Measurements from ENCODE around the gene TMEM238. TPM values are rescaled to one million over a fixed set of nuclear protein-coding genes. Genes with fewer than 3 reads are reported as not detected.
"Not testable (repeated sequence)": the region's sequence is repeated elsewhere in the genome, so short reads cannot be mapped to it uniquely, and the experiment has no call there.

Gene TMEM238
- total RNA-seq, 4 donors from 2014 or later = 1.5 to 1.7 (median 1.6) TPM; not detected in 1

GRCh38 chr19:55423225-55424005 lies 39.3 kb upstream of the TMEM238 start:
- ATAC-seq (ENCODE audit: low FRiP score) (no peak), DNase-seq (ENCODE audit: low spot score) (no peak)
- TF ChIP-seq CTCF (IDR thresholded peaks at IDR 0.05) = no peak

DNA sequence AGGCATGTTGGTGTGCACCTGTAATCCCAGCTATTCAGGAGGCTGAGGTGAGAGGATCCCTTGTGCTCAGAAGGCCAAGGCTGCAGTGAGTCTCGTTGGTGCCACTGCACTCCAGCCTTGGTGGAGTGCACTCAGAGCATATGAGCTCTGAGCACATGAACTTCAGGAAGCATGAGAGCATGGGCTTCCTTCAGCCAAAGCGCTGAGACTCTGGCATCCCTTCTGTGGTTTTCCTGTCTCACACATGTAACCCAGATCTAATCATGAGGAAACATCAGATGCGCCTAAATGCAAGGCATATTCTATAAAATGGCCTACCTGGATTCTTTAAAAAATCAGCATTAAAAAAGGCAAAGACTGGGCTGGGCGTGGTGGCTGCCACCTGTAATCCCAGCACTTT lies 37.2 kb upstream of the TMEM238 start:
- DNase-seq (ENCODE audit: low spot score); ATAC-seq (ENCODE audit: low FRiP score): not testable (repeated sequence)

DNA sequence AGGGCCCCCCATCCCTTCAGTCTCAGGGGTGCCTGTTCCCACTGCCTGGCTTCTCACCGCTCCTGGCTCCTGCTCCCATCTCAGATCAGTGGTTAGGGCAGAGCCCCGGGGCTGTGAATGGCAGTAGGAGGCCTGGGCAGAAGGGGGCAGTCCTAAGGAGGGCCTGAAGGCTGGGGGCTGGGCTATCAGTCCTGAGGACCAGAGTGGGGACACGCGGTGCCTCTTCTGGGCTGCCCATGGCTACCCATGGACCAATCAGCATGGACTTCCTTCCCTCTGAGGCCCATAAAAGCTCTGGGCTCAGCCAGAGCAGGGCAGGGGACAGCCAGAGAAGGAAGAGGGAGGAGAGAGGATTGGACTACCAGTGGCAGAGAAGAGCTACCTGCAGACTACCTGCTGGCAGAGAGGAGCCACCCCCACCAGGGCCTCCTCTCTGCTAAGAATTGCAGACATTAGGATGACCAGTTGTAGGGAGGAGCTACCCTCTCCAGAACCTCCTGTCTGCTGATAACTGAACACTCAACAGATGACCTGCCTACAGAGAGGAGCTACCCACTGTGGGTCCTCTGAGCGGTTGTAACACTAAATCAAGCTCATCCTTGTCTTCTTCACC lies 35.6 kb upstream of the TMEM238 start:
- no peak for TF ChIP-seq CTCF (IDR thresholded peaks at IDR 0.05)
- ATAC-seq (ENCODE audit: low FRiP score) (no peak), DNase-seq (ENCODE audit: low spot score) (no peak)

GRCh38 chr19:55419103-55419502 lies 35.0 kb upstream of the TMEM238 start:
- ATAC-seq (ENCODE audit: low FRiP score) = no peak
- no peak for TF ChIP-seq CTCF (IDR thresholded peaks at IDR 0.05)

GRCh38 chr19:55418185-55418584 lies 34.1 kb upstream of the TMEM238 start:
- ATAC-seq (ENCODE audit: low FRiP score) (peak; percentile 91), DNase-seq (ENCODE audit: low spot score) (no peak)
- peak in 1 of 3 donors; percentile 59 for TF ChIP-seq CTCF (IDR thresholded peaks at IDR 0.05)

More at GRCh38 chr19:55419103-55419502, 35.0 kb upstream of the TMEM238 start:
- no peak for DNase-seq (ENCODE audit: low spot score)

GRCh38 chr19:55410168-55410567 lies 26.1 kb upstream of the TMEM238 start:
- TF ChIP-seq CTCF (IDR thresholded peaks at IDR 0.05) = no peak
- DNase-seq (ENCODE audit: low spot score) = no peak
- ATAC-seq (ENCODE audit: low FRiP score) = no peak

GRCh38 chr19:55409179-55409578 lies 25.1 kb upstream of the TMEM238 start:
- not testable (repeated sequence) for DNase-seq (ENCODE audit: low spot score); ATAC-seq (ENCODE audit: low FRiP score)

- no peak for ATAC-seq (ENCODE audit: low FRiP score)
- DNase-seq (ENCODE audit: low spot score) = no peak
- no peak for TF ChIP-seq CTCF (IDR thresholded peaks at IDR 0.05)
Observed at GRCh38 chr19:55408533-55408872, 24.4 kb upstream of the TMEM238 start.
